OCI-LY7 (cell line): ENCODE results near the gene PTPRE.

Experiments
- CTCF ChIP-seq: fragments of 200-600 bp; sonication (generic); conservative IDR thresholded peaks from 2 replicates; pipeline ENCODE4 v1.5.1; 2014; ENCODE audit warnings: mild to moderate bottlenecking, antibody characterized with exemption, low read length, moderate library complexity, mixed read lengths
- EZH2phosphoT487 ChIP-seq: fragments of 200-600 bp; sonication (generic); IDR thresholded peaks from 2 replicates; pipeline ENCODE4 v1.6.1; 2018; ENCODE audit warnings: low read depth, borderline replicate concordance, mild to moderate bottlenecking, mixed run types, antibody characterized with exemption, low read length, moderate library complexity, mixed read lengths

- TF ChIP-seq CTCF: no peak
- TF ChIP-seq EZH2phosphoT487: no peak
Measured at GRCh38 chr10:127882391-127882790, 24.5 kb upstream of the PTPRE start.
